ENCODE measurements around the gene KDM5B. TPM values are rescaled to one million over a fixed set of nuclear protein-coding genes. Genes with fewer than 3 reads are reported as not detected.
"Not testable (repeated sequence)": the region's sequence is repeated elsewhere in the genome, so short reads cannot be mapped to it uniquely, and the experiment has no call there.

The KDM5B gene
- total RNA-seq, 1 donor from 2014 or later, result 10.8 TPM

- peak; percentile 39 for ATAC-seq
- no peak for DNase-seq (ENCODE audit: missing footprints)
- intact Hi-C loops (cut with DNase I), result no loop called here
These were observed 9.4 kb downstream of the KDM5B start for GRCh38 chr1:202798792-202799331.

GRCh38 chr1:202798260-202798659, 10.0 kb downstream of the KDM5B start:
- ATAC-seq, result no peak
- intact Hi-C loops (cut with DNase I), result no loop called here

GRCh38 chr1:202796670-202797069, 11.6 kb downstream of the KDM5B start:
- no peak for ATAC-seq
- no peak for DNase-seq (ENCODE audit: missing footprints)
- intact Hi-C loops (cut with DNase I), result no loop called here

More at GRCh38 chr1:202798260-202798659, 10.0 kb downstream of the KDM5B start:
- DNase-seq (ENCODE audit: missing footprints), result no peak

- DNase-seq (ENCODE audit: missing footprints); intact Hi-C loops (cut with DNase I); ATAC-seq: not testable (repeated sequence)
These were observed 13.3 kb downstream of the KDM5B start for GRCh38 chr1:202794931-202795330.

- intact Hi-C loops (cut with DNase I), result no loop called here
- DNase-seq (ENCODE audit: missing footprints) (no peak), ATAC-seq (no peak)
These were observed 14.0 kb downstream of the KDM5B start for GRCh38 chr1:202794051-202794740.

GRCh38 chr1:202791077-202791747, 17.0 kb downstream of the KDM5B start:
- ATAC-seq (no peak), DNase-seq (ENCODE audit: missing footprints) (no peak)
- intact Hi-C loops (cut with DNase I), result no loop called here

GRCh38 chr1:202788800-202789199, 19.4 kb downstream of the KDM5B start:
- ATAC-seq, result no peak
- no peak for DNase-seq (ENCODE audit: missing footprints)
- intact Hi-C loops (cut with DNase I), result no loop called here

GRCh38 chr1:202786804-202787203, 21.4 kb downstream of the KDM5B start:
- intact Hi-C loops (cut with DNase I), result no loop called here
- ATAC-seq (no peak), DNase-seq (ENCODE audit: missing footprints) (no peak)

- ATAC-seq, result no peak
These were observed 27.0 kb downstream of the KDM5B start for GRCh38 chr1:202781180-202781579.

GRCh38 chr1:202770135-202770534, 38.1 kb downstream of the KDM5B start:
- ATAC-seq, result no peak
- intact Hi-C loops (cut with DNase I), result no loop called here

More at GRCh38 chr1:202781180-202781579, 27.0 kb downstream of the KDM5B start:
- no peak for DNase-seq (ENCODE audit: missing footprints)
- intact Hi-C loops (cut with DNase I), result no loop called here

GRCh38 chr1:202765721-202766120, 42.5 kb downstream of the KDM5B start:
- ATAC-seq (no peak), DNase-seq (ENCODE audit: missing footprints) (no peak)
- intact Hi-C loops (cut with DNase I), result no loop called here

More at GRCh38 chr1:202770135-202770534, 38.1 kb downstream of the KDM5B start:
- DNase-seq (ENCODE audit: missing footprints), result no peak

- intact Hi-C loops (cut with DNase I), result no loop called here
- DNase-seq (ENCODE audit: missing footprints), result no peak
- ATAC-seq, result no peak
These were observed 46.2 kb downstream of the KDM5B start for GRCh38 chr1:202762019-202762418.

GRCh38 chr1:202760589-202760988, 47.6 kb downstream of the KDM5B start:
- DNase-seq (ENCODE audit: missing footprints) (no peak), ATAC-seq (no peak)
- intact Hi-C loops (cut with DNase I), result no loop called here

GRCh38 chr1:202756391-202756790, 51.8 kb downstream of the KDM5B start:
- DNase-seq (ENCODE audit: missing footprints) (no peak), ATAC-seq (no peak)
- intact Hi-C loops (cut with DNase I), result loop anchor here (10.0 kb wide), 1 partner anchor 238 kb away; no protein-coding TSS in a partner anchor

GRCh38 chr1:202754293-202754692, 53.9 kb downstream of the KDM5B start:
- intact Hi-C loops (cut with DNase I), result loop anchor here (10.0 kb wide), 1 partner anchor 241 kb away; no protein-coding TSS in a partner anchor
- DNase-seq (ENCODE audit: missing footprints), result no peak
- no peak for ATAC-seq

GRCh38 chr1:202752774-202753173, 55.4 kb downstream of the KDM5B start:
- ATAC-seq (no peak), DNase-seq (ENCODE audit: missing footprints) (no peak)
- intact Hi-C loops (cut with DNase I), result loop anchor here (10.0 kb wide), 1 partner anchor 242 kb away; no protein-coding TSS in a partner anchor

- no peak for DNase-seq (ENCODE audit: missing footprints)
- intact Hi-C loops (cut with DNase I), result loop anchor here (10.0 kb wide), 1 partner anchor 244 kb away; no protein-coding TSS in a partner anchor
- no peak for ATAC-seq
These were observed 57.5 kb downstream of the KDM5B start for GRCh38 chr1:202750761-202751160.

- intact Hi-C loops (cut with DNase I), result loop anchor here (10.0 kb wide), 1 partner anchor 245 kb away; no protein-coding TSS in a partner anchor
These were observed 58.2 kb downstream of the KDM5B start for GRCh38 chr1:202750024-202750423.

GRCh38 chr1:202745323-202745888, 62.8 kb downstream of the KDM5B start:
- DNase-seq (ENCODE audit: missing footprints) (no peak), ATAC-seq (no peak)
- intact Hi-C loops (cut with DNase I), result no loop called here

More at GRCh38 chr1:202750024-202750423, 58.2 kb downstream of the KDM5B start:
- DNase-seq (ENCODE audit: missing footprints) (no peak), ATAC-seq (no peak)
